ENCODE results near the gene FXN.

Gene FXN

GRCh38 chr9:69081261-69081660 lies 45.7 kb downstream of the FXN start:
- no peak for TF ChIP-seq CTCF (conservative IDR thresholded peaks at IDR 0.05)
- H3K27ac ChIP-seq: no peak overlapping the region

DNA sequence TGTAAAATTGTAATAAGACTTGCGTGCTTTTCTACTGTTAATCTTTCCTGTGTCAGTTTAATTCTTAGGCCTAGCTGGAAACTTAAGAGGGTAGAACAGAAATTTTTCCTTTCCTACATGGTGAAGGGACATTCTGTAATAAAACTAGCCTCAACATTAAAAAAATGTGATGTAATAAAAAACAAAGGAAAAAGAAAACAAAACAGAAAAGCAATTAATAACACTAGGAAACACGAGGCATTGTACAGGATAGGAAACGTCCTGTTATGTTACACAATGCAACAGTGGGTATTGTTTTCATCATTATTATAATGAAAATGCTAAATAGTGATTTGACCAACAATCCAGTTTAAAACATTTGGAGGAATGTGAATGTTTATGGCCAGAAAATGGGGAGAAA lies 47.8 kb downstream of the FXN start:
- no peak overlapping the region for H3K27ac ChIP-seq
- no peak for TF ChIP-seq CTCF (conservative IDR thresholded peaks at IDR 0.05)

DNA sequence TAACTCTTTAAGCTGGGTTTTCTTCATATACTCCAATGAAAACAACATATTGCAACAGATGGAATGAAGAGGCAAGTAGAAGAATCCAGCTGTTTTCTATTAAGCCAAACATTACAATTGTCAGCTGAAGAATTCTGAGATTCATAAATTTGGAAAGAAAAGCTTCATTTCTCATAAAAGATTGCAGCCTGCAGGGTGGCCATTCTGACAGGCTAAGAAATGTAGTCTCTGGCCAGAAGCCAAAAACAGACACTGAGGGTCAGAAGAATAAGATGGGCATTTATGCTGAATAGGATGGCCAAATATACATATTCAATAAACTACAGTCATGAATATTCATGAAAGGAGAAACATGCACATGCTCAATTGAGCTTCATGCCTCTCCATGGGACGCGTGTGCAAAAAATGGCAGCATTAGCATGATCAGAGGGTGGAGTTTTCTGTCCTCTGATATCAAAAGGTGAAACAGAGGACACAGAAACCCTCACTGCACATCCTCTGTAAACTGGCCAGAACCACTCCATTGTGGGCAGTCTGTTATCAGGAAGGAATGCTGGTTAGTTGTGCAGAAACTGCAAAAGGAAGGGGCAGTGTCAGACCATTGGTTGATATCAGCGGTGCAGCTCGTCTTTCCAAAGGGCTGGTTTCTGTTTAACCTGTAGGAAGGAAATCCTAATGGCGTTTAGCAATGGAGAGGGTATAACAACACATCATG lies 50.2 kb downstream of the FXN start:
- no peak for TF ChIP-seq CTCF (conservative IDR thresholded peaks at IDR 0.05)
- no peak overlapping the region for H3K27ac ChIP-seq

DNA sequence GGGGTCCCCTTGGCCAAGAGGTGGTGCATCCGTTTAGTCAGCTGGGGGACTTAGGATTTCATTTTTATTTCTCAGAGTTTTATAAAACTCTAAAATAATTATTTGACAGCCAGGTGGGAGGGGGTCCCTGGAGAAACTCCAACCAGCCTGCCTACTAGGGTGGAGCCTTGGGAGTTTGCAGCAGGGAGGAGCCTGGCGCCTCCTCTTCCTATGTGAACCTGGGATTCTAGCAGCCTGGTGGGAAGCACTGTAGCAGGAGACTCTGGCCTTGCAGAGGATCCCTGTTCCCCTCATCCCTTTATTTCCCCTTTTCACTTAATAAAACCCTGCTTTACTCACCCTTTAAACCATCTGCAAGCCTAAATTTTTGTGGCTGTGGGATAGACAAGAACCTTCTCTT lies 50.8 kb downstream of the FXN start:
- no peak overlapping the region for H3K27ac ChIP-seq

DNA sequence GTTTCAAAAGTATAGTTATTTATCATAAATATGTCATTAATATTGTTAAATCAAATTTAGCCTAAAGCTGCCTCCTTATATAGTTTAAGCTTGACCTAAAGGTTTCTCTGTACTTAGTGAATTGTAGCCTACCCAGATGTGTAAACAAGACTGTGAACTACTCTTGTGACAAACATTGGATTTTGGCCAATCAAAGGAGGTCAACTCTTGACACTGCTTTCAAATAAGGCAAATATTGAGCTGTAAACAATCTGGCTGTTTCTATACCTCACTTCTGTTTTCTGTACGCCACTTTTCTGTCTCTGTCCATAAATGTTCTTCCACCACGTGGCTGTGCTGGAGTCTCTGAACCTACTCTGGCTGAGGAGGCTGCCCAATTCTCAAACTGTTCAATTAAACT lies 51.2 kb downstream of the FXN start:
- no peak for TF ChIP-seq CTCF (conservative IDR thresholded peaks at IDR 0.05)
- no peak overlapping the region for H3K27ac ChIP-seq

More for the DNA sequence above, 50.8 kb downstream of the FXN start:
- TF ChIP-seq CTCF (conservative IDR thresholded peaks at IDR 0.05): no peak

DNA sequence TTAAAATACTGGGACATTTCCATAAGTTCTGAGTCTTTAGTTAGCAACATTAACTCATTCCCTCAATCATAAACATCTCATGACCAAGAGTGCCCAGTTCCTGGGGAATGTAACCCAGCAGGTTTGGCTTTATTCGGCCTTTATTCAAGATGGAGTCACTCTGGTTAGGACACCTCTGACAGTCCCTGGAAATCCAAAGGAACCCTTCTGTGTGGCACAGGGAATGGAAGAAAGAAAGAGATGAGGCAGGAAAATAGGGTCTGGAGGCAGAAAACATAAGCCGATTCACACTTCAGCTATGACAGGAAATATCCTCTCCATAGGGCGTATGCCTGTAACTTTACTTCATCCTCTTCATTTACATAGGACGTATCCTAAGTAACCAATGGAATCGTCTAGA lies 53.5 kb downstream of the FXN start:
- H3K27ac ChIP-seq: no peak overlapping the region
- TF ChIP-seq CTCF (conservative IDR thresholded peaks at IDR 0.05): no peak

- H3K27ac ChIP-seq: no peak overlapping the region
- TF ChIP-seq CTCF (conservative IDR thresholded peaks at IDR 0.05): no peak
Observed at GRCh38 chr9:69089491-69089890, 53.9 kb downstream of the FXN start.
